Measurements from ENCODE around the gene PAX3.

PAX3 gene

GRCh38 chr2:222264791-222265320, 33.9 kb downstream of the PAX3 start:
- DNase-seq = no peak

GRCh38 chr2:222261504-222261903, 37.3 kb downstream of the PAX3 start:
- DNase-seq = no peak

- no peak for DNase-seq
These were observed 41.2 kb downstream of the PAX3 start for GRCh38 chr2:222257645-222258044.

GRCh38 chr2:222256250-222256649, 42.5 kb downstream of the PAX3 start:
- DNase-seq = no peak

GRCh38 chr2:222255090-222255489, 43.7 kb downstream of the PAX3 start:
- no peak for DNase-seq

- no peak for DNase-seq
These were observed 48.5 kb downstream of the PAX3 start for GRCh38 chr2:222250313-222250712.

GRCh38 chr2:222249444-222249843, 49.4 kb downstream of the PAX3 start:
- no peak for DNase-seq

GRCh38 chr2:222248818-222249217, 50.0 kb downstream of the PAX3 start:
- DNase-seq = no peak

GRCh38 chr2:222248256-222248655, 50.5 kb downstream of the PAX3 start:
- DNase-seq = no peak

- no peak for DNase-seq
These were observed 56.3 kb downstream of the PAX3 start for GRCh38 chr2:222242532-222242931.

- DNase-seq = no peak
These were observed 57.5 kb downstream of the PAX3 start for GRCh38 chr2:222241128-222241870.

GRCh38 chr2:222240676-222241049, 58.1 kb downstream of the PAX3 start:
- no peak for DNase-seq

- no peak for DNase-seq
These were observed 58.7 kb downstream of the PAX3 start for GRCh38 chr2:222239945-222240675.

GRCh38 chr2:222239091-222239490, 59.7 kb downstream of the PAX3 start:
- no peak for DNase-seq

- no peak for DNase-seq
These were observed 60.7 kb downstream of the PAX3 start for GRCh38 chr2:222238072-222238471.

GRCh38 chr2:222232839-222233238, 66.0 kb downstream of the PAX3 start:
- no peak for DNase-seq

- no peak for DNase-seq
These were observed 66.4 kb downstream of the PAX3 start for GRCh38 chr2:222232372-222232771.

GRCh38 chr2:222228054-222228453, 70.7 kb downstream of the PAX3 start:
- no peak for DNase-seq

GRCh38 chr2:222218786-222219185, 80.0 kb downstream of the PAX3 start:
- DNase-seq = no peak

GRCh38 chr2:222217712-222218111, 81.1 kb downstream of the PAX3 start:
- no peak for DNase-seq

- no peak for DNase-seq
These were observed 83.9 kb downstream of the PAX3 start for GRCh38 chr2:222214885-222215284.

- DNase-seq = no peak
These were observed 85.7 kb downstream of the PAX3 start for GRCh38 chr2:222213049-222213448.

GRCh38 chr2:222212571-222212970, 86.2 kb downstream of the PAX3 start:
- DNase-seq = no peak

GRCh38 chr2:222208010-222208690, 90.6 kb downstream of the PAX3 start:
- no peak for DNase-seq

Data from suppressor macrophage treated with lipopolysaccharide for 4 hours (primary cell).